Right atrium auricular region (tissue), 2 donors: ENCODE data around the gene PGM1. TPM values are rescaled to one million over a fixed set of nuclear protein-coding genes. Genes with fewer than 3 reads are reported as not detected.

Experiments used
- DNase-seq: peaks from one replicate; pipeline ENCODE4 v3.0.0-alpha.2; 2019; ENCODE audit warnings: low spot score
- H3K27ac ChIP-seq, 2 donors: fragments of 200-600 bp; sonication (generic); 1 replicate in 1 of 2; 2 replicates in 1 of 2; pipeline ENCODE4 v1.5.1; 2016 to 2019
- H3K27me3 ChIP-seq, 2 donors: fragments of 200-600 bp; sonication (generic); one replicate each; pipeline versions ENCODE4 v1.5.1 to v1.6.0; 2017 to 2019
- H3K36me3 ChIP-seq: fragments of 200-600 bp; sonication (generic); one replicate; pipeline ENCODE4 v1.5.1; 2016
- H3K4me1 ChIP-seq, 2 donors: fragments of 200-600 bp; sonication (generic); one replicate each; pipeline versions ENCODE4 v1.5.1 to v1.6.0; 2017 to 2019
- H3K4me3 ChIP-seq, 2 donors: fragments of 200-600 bp; sonication (generic); 1 replicate in 1 of 2; 2 replicates in 1 of 2; pipeline ENCODE4 v1.5.1; 2017 to 2019; ENCODE audit warnings: mild to moderate bottlenecking in 1 of 2, moderate library complexity in 1 of 2
- H3K9me3 ChIP-seq, 2 donors: fragments of 200-600 bp; sonication (generic); one replicate each; pipeline ENCODE4 v1.5.1; 2019
- CTCF ChIP-seq, 2 donors: fragments of 200-600 bp; sonication (generic); IDR thresholded peaks; one replicate each; pipeline ENCODE4 v1.5.1; 2019; ENCODE audit warnings: antibody characterized with exemption in 2 of 2
- total RNA-seq, 2 donors: library from RNA; depleted of rRNA; stranded (reverse); fragments of >200 nt; gene quantifications; one replicate each; pipeline ENCODE4 v1.1.0, GENCODE V29; 2016

The PGM1 gene
- total RNA-seq, 2 donors from 2014 or later: 171 to 258 TPM

GRCh38 chr1:63628607-63629006 is 35.4 kb downstream of the PGM1 start:
- Histone ChIP-seq H3K27me3 (no peaks in the 10 kb centered on the region), H3K27ac (no peak overlapping the region), H3K9me3 (no peaks in the 10 kb centered on the region), H3K4me3 (no peak overlapping the region), H3K4me1 (peaks cover 0 to 17% of the 10 kb centered on the region in 2 donors), H3K36me3 (peaks cover 39% of the 10 kb centered on the region)
- TF ChIP-seq CTCF (IDR thresholded peaks at IDR 0.05): no peak
- no peak for DNase-seq

- no peak overlapping the region for H3K27ac ChIP-seq
- DNase-seq: no peak
- H3K36me3 ChIP-seq: peaks cover 51% of the 10 kb centered on the region
Observed at GRCh38 chr1:63630238-63630637, 37.0 kb downstream of the PGM1 start.

GRCh38 chr1:63630666-63631065 is 37.5 kb downstream of the PGM1 start:
- Histone ChIP-seq H3K36me3 (peaks cover 55% of the 10 kb centered on the region), H3K4me1 (peaks cover 0 to 8% of the 10 kb centered on the region in 2 donors), H3K27me3 (no peaks in the 10 kb centered on the region), H3K4me3 (no peak overlapping the region), H3K27ac (no peak overlapping the region), H3K9me3 (no peaks in the 10 kb centered on the region)
- TF ChIP-seq CTCF (IDR thresholded peaks at IDR 0.05): no peak
- no peak for DNase-seq

More at GRCh38 chr1:63630238-63630637, 37.0 kb downstream of the PGM1 start:
- Histone ChIP-seq H3K4me3 (no peak overlapping the region), H3K27me3 (no peaks in the 10 kb centered on the region), H3K9me3 (no peaks in the 10 kb centered on the region), H3K4me1 (peaks cover 0 to 9% of the 10 kb centered on the region in 2 donors)
- TF ChIP-seq CTCF (IDR thresholded peaks at IDR 0.05): no peak

GRCh38 chr1:63632110-63632509 is 38.9 kb downstream of the PGM1 start:
- H3K27me3 ChIP-seq: no peaks in the 10 kb centered on the region
- no peak for DNase-seq
- no peaks in the 10 kb centered on the region for H3K9me3 ChIP-seq
- no peak for TF ChIP-seq CTCF (IDR thresholded peaks at IDR 0.05)
- peaks cover 68% of the 10 kb centered on the region for H3K36me3 ChIP-seq
- no peak overlapping the region for H3K27ac ChIP-seq
- no peaks in the 10 kb centered on the region for H3K4me1 ChIP-seq
- H3K4me3 ChIP-seq: no peak overlapping the region

GRCh38 chr1:63633281-63633680 is 40.1 kb downstream of the PGM1 start:
- Histone ChIP-seq H3K27me3 (no peaks in the 10 kb centered on the region), H3K9me3 (no peaks in the 10 kb centered on the region), H3K27ac (no peak overlapping the region), H3K4me1 (no peaks in the 10 kb centered on the region), H3K4me3 (no peak overlapping the region), H3K36me3 (peaks cover 76% of the 10 kb centered on the region)
- no peak for TF ChIP-seq CTCF (IDR thresholded peaks at IDR 0.05)
- DNase-seq: no peak

- no peaks in the 10 kb centered on the region for H3K4me1 ChIP-seq
- H3K27ac ChIP-seq: no peak overlapping the region
- H3K36me3 ChIP-seq: peaks cover 85% of the 10 kb centered on the region
- no peaks in the 10 kb centered on the region for H3K27me3 ChIP-seq
- DNase-seq: no peak
- no peaks in the 10 kb centered on the region for H3K9me3 ChIP-seq
- TF ChIP-seq CTCF (IDR thresholded peaks at IDR 0.05): no peak
- no peak overlapping the region for H3K4me3 ChIP-seq
Observed at GRCh38 chr1:63634471-63634870, 41.3 kb downstream of the PGM1 start.
